Liver (tissue), 9 donors: ENCODE results near the gene MOV10. TPM values are rescaled to one million over a fixed set of nuclear protein-coding genes. Genes with fewer than 3 reads are reported as not detected.
"Not testable (repeated sequence)": the region's sequence is repeated elsewhere in the genome, so short reads cannot be mapped to it uniquely, and the experiment has no call there.

ENCODE experiments used
- DNase-seq: peaks from one replicate; pipeline ENCODE4 v3.0.0-alpha.2; 2017; ENCODE audit warnings: low spot score
- H3K27ac ChIP-seq, 2 donors: one replicate each; pipeline ENCODE4 v1.7.0; 2013; ENCODE audit warnings: inconsistent platforms in 2 of 2, low read length in 2 of 2, control low read depth in 1 of 2, low read depth in 1 of 2, mild to moderate bottlenecking in 1 of 2
- H3K27me3 ChIP-seq, 4 donors: one replicate each; pipeline versions ENCODE4 v1.6.1 to v1.7.0; 2013; ENCODE audit warnings: low read length in 3 of 4, inconsistent platforms in 1 of 4, mild to moderate bottlenecking in 1 of 4, moderate library complexity in 1 of 4; ENCODE audit not compliant: control insufficient read depth in 4 of 4, insufficient read depth in 4 of 4
- H3K36me3 ChIP-seq, 4 donors: one replicate each; pipeline versions ENCODE4 v1.6.1 to v1.7.0; 2013; ENCODE audit warnings: low read length in 3 of 4, mild to moderate bottlenecking in 3 of 4, low read depth in 1 of 4, moderate library complexity in 1 of 4; ENCODE audit not compliant: control insufficient read depth in 4 of 4, insufficient read depth in 3 of 4
- H3K4me1 ChIP-seq, 4 donors: one replicate each; pipeline versions ENCODE4 v1.6.1 to v1.7.0; 2013; ENCODE audit warnings: low read length in 3 of 4, mild to moderate bottlenecking in 3 of 4, moderate library complexity in 1 of 4; ENCODE audit not compliant: control insufficient read depth in 4 of 4, insufficient read depth in 4 of 4
- H3K4me3 ChIP-seq, 3 donors: one replicate each; pipeline versions ENCODE4 v1.6.1 to v1.7.0; 2013; ENCODE audit warnings: low read length in 3 of 3, control low read depth in 1 of 3, low read depth in 1 of 3, mild to moderate bottlenecking in 1 of 3
- H3K9ac ChIP-seq, 2 donors: one replicate each; pipeline ENCODE4 v1.7.0; 2013; ENCODE audit warnings: low read length in 2 of 2, mild to moderate bottlenecking in 2 of 2, moderate library complexity in 2 of 2, control low read depth in 1 of 2, low read depth in 1 of 2
- H3K9me3 ChIP-seq, 4 donors: one replicate each; pipeline versions ENCODE4 v1.6.1 to v1.7.0; 2013; ENCODE audit warnings: low read length in 3 of 4; ENCODE audit not compliant: control insufficient read depth in 4 of 4
- CTCF ChIP-seq: fragments of 150-350 bp; IDR thresholded peaks from 2 replicates; pipeline ENCODE4 v1.5.1; 2017; ENCODE audit warnings: improper control_type of control experiment, low read depth, low read length; ENCODE audit not compliant: missing input control
- EGR1 ChIP-seq, 2 donors: IDR thresholded peaks; 2 replicates each; pipeline ENCODE4 v1.6.1; 2016 to 2018; ENCODE audit warnings: antibody characterized with exemption in 2 of 2, low read depth in 2 of 2
- FOXA1 ChIP-seq: IDR thresholded peaks from 2 replicates; pipeline ENCODE4 v1.6.1; 2016; ENCODE audit warnings: antibody characterized with exemption
- FOXA2 ChIP-seq: IDR thresholded peaks from 2 replicates; pipeline ENCODE4 v1.6.1; 2016; ENCODE audit warnings: antibody characterized with exemption
- GABPA ChIP-seq, 2 donors: IDR thresholded peaks in 1 of 2; conservative IDR thresholded peaks in 1 of 2; 2 replicates each; pipeline ENCODE4 v1.6.1; 2016; ENCODE audit warnings: antibody characterized with exemption in 2 of 2, mild to moderate bottlenecking in 1 of 2, moderate library complexity in 1 of 2
- HNF4A ChIP-seq, 2 donors: conservative IDR thresholded peaks; 2 replicates each; pipeline ENCODE4 v1.6.1; 2016; ENCODE audit warnings: antibody characterized with exemption in 2 of 2, mild to moderate bottlenecking in 2 of 2
- HNF4G ChIP-seq: IDR thresholded peaks from 2 replicates; pipeline ENCODE4 v1.6.1; 2016; ENCODE audit warnings: antibody characterized with exemption
- JUND ChIP-seq, 2 donors: IDR thresholded peaks; 2 replicates each; pipeline ENCODE4 v1.6.1; 2016; ENCODE audit warnings: antibody characterized with exemption in 2 of 2
- NR2F2 ChIP-seq: IDR thresholded peaks from 2 replicates; pipeline ENCODE4 v1.6.1; 2016; ENCODE audit warnings: antibody characterized with exemption
- RAD21 ChIP-seq, 2 donors: IDR thresholded peaks; 2 replicates each; pipeline ENCODE4 v1.6.1; 2016; ENCODE audit warnings: antibody characterized with exemption in 2 of 2, mild to moderate bottlenecking in 2 of 2
- REST ChIP-seq: IDR thresholded peaks from 2 replicates; pipeline ENCODE4 v1.6.1; 2016; ENCODE audit warnings: antibody characterized with exemption, mild to moderate bottlenecking
- RXRA ChIP-seq, 2 donors: IDR thresholded peaks; 2 replicates each; pipeline ENCODE4 v1.6.1; 2017 to 2018; ENCODE audit warnings: antibody characterized with exemption in 2 of 2, mild to moderate bottlenecking in 1 of 2
- SP1 ChIP-seq: IDR thresholded peaks from 2 replicates; pipeline ENCODE4 v1.6.1; 2018; ENCODE audit warnings: antibody characterized with exemption, mild to moderate bottlenecking
- TAF1 ChIP-seq: conservative IDR thresholded peaks from 2 replicates; pipeline ENCODE4 v1.6.1; 2016; ENCODE audit warnings: antibody characterized with exemption, mild to moderate bottlenecking
- YY1 ChIP-seq: IDR thresholded peaks from 2 replicates; pipeline ENCODE4 v1.6.1; 2016; ENCODE audit warnings: antibody characterized with exemption, mild to moderate bottlenecking
- WGBS: extraction: QIAGEN DNeasy Blood & Tissue Kit; methylation state at CpG from one replicate; pipeline ENCODE4 v1.1.7; 2013; 5-methylcytosine and 5-hydroxymethylcytosine counted together
- polyA plus RNA-seq, 2 donors: library from polyadenylated mRNA; stranded (reverse) in 1 of 2; unstranded in 1 of 2; fragments of 200-250 nt in 1 of 2; fragments of >200 nt in 1 of 2; fragmentation: Nextera tagmentation in 1 of 2; extraction: Ambion mirVana in 1 of 2; gene quantifications; one replicate each; pipeline versions ENCODE4 v1.2.1 to v1.2.3, GENCODE V29; 2013 to 2015
- total RNA-seq, 2 donors: library from RNA; depleted of rRNA; stranded (reverse); fragments of >200 nt; gene quantifications; one replicate each; pipeline ENCODE4 v1.2.3, GENCODE V29; 2014
- TF ChIP-seq, protein P1 (sequence below): IDR thresholded peaks from 2 replicates; pipeline ENCODE4 v1.6.1; 2016; ENCODE audit warnings: antibody characterized with exemption
- TF ChIP-seq, protein P2 (sequence below): IDR thresholded peaks from 2 replicates; pipeline ENCODE4 v1.6.1; 2016; ENCODE audit warnings: antibody characterized with exemption
- TF ChIP-seq, protein P3 (sequence below): IDR thresholded peaks from 2 replicates; pipeline ENCODE4 v1.6.1; 2016; ENCODE audit warnings: antibody characterized with exemption
- donor health status: healthy.
- donor health status: healthy.
- donor health status: healthy.
- donor health status: healthy.
- donor health status: healthy.

The MOV10 gene
- total and polyA plus RNA-seq, 4 donors, result 32.0 to 36.8 (median 33.7) TPM

DNA sequence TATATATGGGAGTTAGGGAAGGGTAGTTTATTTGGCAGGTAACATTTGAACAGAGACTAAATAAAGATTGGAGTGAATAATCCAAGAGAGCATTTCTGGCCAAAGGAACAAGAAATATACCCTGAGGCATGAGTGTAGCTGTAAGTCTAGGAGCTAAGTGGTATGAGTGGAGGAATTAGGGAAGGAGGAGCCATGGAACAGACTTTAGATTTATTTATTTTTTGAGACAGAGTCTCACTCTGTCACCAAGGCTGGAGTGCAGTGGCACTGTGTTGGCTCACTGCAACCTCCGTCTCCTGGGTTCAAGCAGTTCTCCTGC is 36.4 kb upstream of the MOV10 start:
- no peaks in the 10 kb centered on the region for H3K27me3 ChIP-seq
- no peaks in the 10 kb centered on the region for H3K36me3 ChIP-seq
- H3K9me3 ChIP-seq, result no peaks in the 10 kb centered on the region
- no peak for TF ChIP-seq RXRA (IDR thresholded peaks at IDR 0.05)
- no peak for TF ChIP-seq FOXA1
- no peak overlapping the region for H3K9ac ChIP-seq
- H3K4me3 ChIP-seq, result no peak overlapping the region
- H3K4me1 ChIP-seq, result peaks cover 7 to 14% (median 12%) of the 10 kb centered on the region in 4 donors
- WGBS, result 100% methylated on average over 1 of the region's 1 CpG
- no peak for DNase-seq
- H3K27ac ChIP-seq, result no peak overlapping the region

GRCh38 chr1:112640437-112640836 is 34.0 kb upstream of the MOV10 start:
- not testable (repeated sequence) for H3K4me1 ChIP-seq, H3K27ac ChIP-seq, H3K36me3 ChIP-seq, H3K9me3 ChIP-seq, H3K27me3 ChIP-seq, H3K9ac ChIP-seq, DNase-seq, H3K4me3 ChIP-seq
- WGBS, result 93% methylated on average over 23 of the region's 23 CpGs

GRCh38 chr1:112643080-112643479 is 31.4 kb upstream of the MOV10 start:
- no peak overlapping the region for H3K4me3 ChIP-seq
- H3K4me1 ChIP-seq, result peaks cover 0 to 2% (median 0%) of the 10 kb centered on the region in 4 donors
- no peak for DNase-seq
- H3K27ac ChIP-seq, result no peak overlapping the region
- WGBS, result 95% methylated on average over 2 of the region's 2 CpGs
- peaks cover 2 to 8% (median 3%) of the 10 kb centered on the region in 4 donors for H3K36me3 ChIP-seq
- H3K9me3 ChIP-seq, result no peaks in the 10 kb centered on the region
- no peak overlapping the region for H3K9ac ChIP-seq
- H3K27me3 ChIP-seq, result no peaks in the 10 kb centered on the region
- TF ChIP-seq FOXA1 (no peak), JUND (IDR thresholded peaks at IDR 0.05) (no peak), YY1 (no peak)

DNA sequence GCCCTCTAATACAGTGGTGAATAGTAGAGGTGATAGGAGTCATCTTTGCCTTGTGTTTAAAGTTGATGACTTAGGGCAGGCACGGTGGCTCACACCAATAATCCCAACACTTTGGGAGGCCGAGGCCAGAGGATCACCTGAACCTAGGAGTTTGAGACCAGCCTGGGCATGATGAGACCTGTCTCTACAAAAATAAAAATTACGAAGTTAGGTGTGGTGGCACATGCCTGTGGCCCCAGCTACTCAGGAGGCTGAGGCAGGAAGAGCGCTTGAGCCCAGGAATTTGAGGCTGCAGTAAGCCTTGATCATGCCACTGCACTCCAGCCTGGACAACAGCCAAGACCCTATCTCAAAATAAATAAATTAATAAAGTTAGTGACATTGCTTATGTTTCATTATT is 28.2 kb upstream of the MOV10 start:
- Histone ChIP-seq H3K9ac (no peak overlapping the region), H3K27ac (no peak overlapping the region), H3K4me3 (no peak overlapping the region), H3K4me1 (no peaks in the 10 kb centered on the region), H3K9me3 (no peaks in the 10 kb centered on the region), H3K27me3 (no peaks in the 10 kb centered on the region), H3K36me3 (peaks cover 6 to 26% (median 23%) of the 10 kb centered on the region in 4 donors)
- 97% methylated on average over 4 of the region's 4 CpGs for WGBS
- DNase-seq, result no peak
- TF ChIP-seq FOXA1 (no peak), SP1 (no peak), CTCF (no peak), FOXA2 (no peak), NR2F2 (no peak), TAF1 (no peak), HNF4G (no peak), REST (no peak), HNF4A (conservative IDR thresholded peaks at IDR 0.05) (no peak), GABPA (IDR thresholded peaks at IDR 0.05 in 1 of 2, conservative IDR thresholded peaks at IDR 0.05 in 1 of 2) (no peak), RAD21 (IDR thresholded peaks at IDR 0.05) (no peak), YY1 (no peak), JUND (IDR thresholded peaks at IDR 0.05) (no peak), EGR1 (IDR thresholded peaks at IDR 0.05; ENCODE audit: low read depth in 2 of 2) (no peak), RXRA (IDR thresholded peaks at IDR 0.05) (no peak)
- TF ChIP-seq, protein P1, sequence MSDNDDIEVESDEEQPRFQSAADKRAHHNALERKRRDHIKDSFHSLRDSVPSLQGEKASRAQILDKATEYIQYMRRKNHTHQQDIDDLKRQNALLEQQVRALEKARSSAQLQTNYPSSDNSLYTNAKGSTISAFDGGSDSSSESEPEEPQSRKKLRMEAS, result no peak
- TF ChIP-seq, protein P2, sequence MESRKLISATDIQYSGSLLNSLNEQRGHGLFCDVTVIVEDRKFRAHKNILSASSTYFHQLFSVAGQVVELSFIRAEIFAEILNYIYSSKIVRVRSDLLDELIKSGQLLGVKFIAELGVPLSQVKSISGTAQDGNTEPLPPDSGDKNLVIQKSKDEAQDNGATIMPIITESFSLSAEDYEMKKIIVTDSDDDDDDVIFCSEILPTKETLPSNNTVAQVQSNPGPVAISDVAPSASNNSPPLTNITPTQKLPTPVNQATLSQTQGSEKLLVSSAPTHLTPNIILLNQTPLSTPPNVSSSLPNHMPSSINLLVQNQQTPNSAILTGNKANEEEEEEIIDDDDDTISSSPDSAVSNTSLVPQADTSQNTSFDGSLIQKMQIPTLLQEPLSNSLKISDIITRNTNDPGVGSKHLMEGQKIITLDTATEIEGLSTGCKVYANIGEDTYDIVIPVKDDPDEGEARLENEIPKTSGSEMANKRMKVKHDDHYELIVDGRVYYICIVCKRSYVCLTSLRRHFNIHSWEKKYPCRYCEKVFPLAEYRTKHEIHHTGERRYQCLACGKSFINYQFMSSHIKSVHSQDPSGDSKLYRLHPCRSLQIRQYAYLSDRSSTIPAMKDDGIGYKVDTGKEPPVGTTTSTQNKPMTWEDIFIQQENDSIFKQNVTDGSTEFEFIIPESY, result no peak
- TF ChIP-seq, protein P3, sequence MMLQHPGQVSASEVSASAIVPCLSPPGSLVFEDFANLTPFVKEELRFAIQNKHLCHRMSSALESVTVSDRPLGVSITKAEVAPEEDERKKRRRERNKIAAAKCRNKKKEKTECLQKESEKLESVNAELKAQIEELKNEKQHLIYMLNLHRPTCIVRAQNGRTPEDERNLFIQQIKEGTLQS, result no peak
